H1 (cell line): ENCODE results near the gene GUCY1A1. TPM values are rescaled to one million over a fixed set of nuclear protein-coding genes. Genes with fewer than 3 reads are reported as not detected.

Experiments
- MAFK ChIP-seq: IDR thresholded peaks from 2 replicates; pipeline ENCODE4 v1.6.1; 2012; ENCODE audit warnings: low read depth, mild to moderate bottlenecking, improper control_type of control experiment, low read length
- POLR2AphosphoS5 ChIP-seq: IDR thresholded peaks from 2 replicates; pipeline ENCODE4 v1.6.1; 2011; ENCODE audit warnings: low read depth, low read length
- polyA plus RNA-seq, 7 experiments: library from polyadenylated mRNA; depleted of rRNA in 3 of 7; stranded (reverse) in 5 of 7; unstranded in 2 of 7; fragments of >200 nt in 5 of 7; fragments of 200-250 nt in 2 of 7; gene quantifications; 1 replicate in 5 of 7; 2 replicates in 1 of 7; 4 replicates in 1 of 7; pipeline versions ENCODE4 v1.2.1 to v1.2.3, GENCODE V29; 2011 to 2013; ENCODE audit warnings: missing spikeins in 2 of 7, mixed read lengths in 2 of 7
- total RNA-seq: library from RNA; stranded (reverse); fragmentation: NEBNext Ultra II Directional; extraction: Animal tissue kit (Norgen Biotek cat#: 25700); gene quantifications from 2 replicates; pipeline ENCODE4 v1.2.1, GENCODE V29; 2021

Gene GUCY1A1
- total and polyA plus RNA-seq, 2 of the 8 experiments (the other 6 are each of a cell fraction or from before 2014, with no cell fraction given) = not detected

GRCh38 chr4:155629183-155629825 is 37.3 kb upstream of the GUCY1A1 start (continued):
- no peak for TF ChIP-seq MAFK
- TF ChIP-seq POLR2AphosphoS5 = no peak
